GM12891 (cell line): ENCODE data around the gene TM7SF2.

Experiments
- POLR2A ChIP-seq: IDR thresholded peaks from 2 replicates; pipeline ENCODE4 v1.6.1; 2011; ENCODE audit warnings: low read depth, low read length, control low read depth
- TAF1 ChIP-seq: IDR thresholded peaks from 2 replicates; pipeline ENCODE4 v1.6.1; 2011; ENCODE audit warnings: low read depth, low read length, control low read depth

GRCh38 chr11:65069217-65069616 is 42.5 kb upstream of the TM7SF2 start:
- TF ChIP-seq POLR2A (no peak), TAF1 (no peak)
